Skeletal muscle satellite cell (primary cell): Measurements from ENCODE around the gene PLCG1. TPM values are rescaled to one million over a fixed set of nuclear protein-coding genes. Genes with fewer than 3 reads are reported as not detected.

Experiments
- H3K27me3 ChIP-seq: 2 replicates; pipeline ENCODE4 v1.7.0; 2013; ENCODE audit warnings: low read length; ENCODE audit not compliant: control insufficient read depth, insufficient read depth
- H3K36me3 ChIP-seq: 2 replicates; pipeline ENCODE4 v1.7.0; 2013; ENCODE audit warnings: mild to moderate bottlenecking, control low read depth, low read length; ENCODE audit not compliant: insufficient read depth
- H3K4me1 ChIP-seq: 2 replicates; pipeline ENCODE4 v1.7.0; 2013; ENCODE audit warnings: low read length; ENCODE audit not compliant: control insufficient read depth, insufficient read depth
- H3K4me2 ChIP-seq: 2 replicates; pipeline ENCODE4 v1.7.0; 2013; ENCODE audit warnings: mild to moderate bottlenecking, low read length
- H3K4me3 ChIP-seq: 2 replicates; pipeline ENCODE4 v1.7.0; 2013; ENCODE audit warnings: low read length
- H3K9ac ChIP-seq: 2 replicates; pipeline ENCODE4 v1.7.0; 2013; ENCODE audit warnings: mild to moderate bottlenecking, low read depth, low read length, moderate library complexity
- H3K9me3 ChIP-seq: replicated peaks from 2 replicates; pipeline ENCODE4 v1.7.0; 2013; ENCODE audit warnings: mild to moderate bottlenecking, control low read depth, low read length
- small RNA-seq: library from RNA; depleted of rRNA; stranded (forward); fragments of <200 nt; gene quantifications from one replicate; pipeline ENCODE3, GENCODE V24; 2012

PLCG1 gene

GRCh38 chr20:41226426-41226825, 89.1 kb downstream of the PLCG1 start:
- Histone ChIP-seq H3K36me3 (peaks cover 12% of the 10 kb centered on the region), H3K4me2 (no peak overlapping the region), H3K4me1 (peaks cover 28% of the 10 kb centered on the region), H3K9me3 (no peaks in the 10 kb centered on the region), H3K27me3 (no peaks in the 10 kb centered on the region), H3K4me3 (no peak overlapping the region), H3K9ac (no peak overlapping the region)

Small RNAs within 50 kb of the gene (small RNA-seq; reads per million reads assigned to genes)
- gene AL022394.1 (not detected), gene MIR6871 (not detected)
